GM23338 (cell line): ENCODE data around the gene XPC. TPM values are rescaled to one million over a fixed set of nuclear protein-coding genes. Genes with fewer than 3 reads are reported as not detected.

Source experiments
- ATAC-seq: fragments of 200-7000 bp; cut with Tn5 transposase; 3 replicates; pipeline ENCODE4 v1.9.1; 2020
- DNase-seq: peaks from one replicate; pipeline ENCODE4 v3.0.0-alpha.2; 2015; ENCODE audit warnings: low spot score
- H2AFZ ChIP-seq: fragments of 200-600 bp; sonication (generic); 2 replicates; pipeline ENCODE4 v1.8.0; 2016; ENCODE audit warnings: antibody characterized with exemption, mild to moderate bottlenecking, moderate library complexity
- H3F3A ChIP-seq: fragments of 200-600 bp; sonication (generic); replicated peaks from 2 replicates; pipeline ENCODE4 v1.8.0; 2017; ENCODE audit warnings: antibody characterized with exemption, mixed run types, low read depth
- H3K27ac ChIP-seq: fragments of 200-600 bp; sonication (generic); 2 replicates; pipeline ENCODE4 v1.6.1; 2016; ENCODE audit warnings: low read depth
- H3K27me3 ChIP-seq: fragments of 200-600 bp; sonication (generic); 2 replicates; pipeline ENCODE4 v1.8.0; 2016; ENCODE audit warnings: mild to moderate bottlenecking, mixed run types, moderate library complexity; ENCODE audit not compliant: insufficient read depth
- H3K36me3 ChIP-seq: fragments of 200-600 bp; sonication (generic); 2 replicates; pipeline ENCODE4 v1.8.0; 2016; ENCODE audit warnings: mild to moderate bottlenecking; ENCODE audit not compliant: insufficient read depth
- H3K4me1 ChIP-seq: fragments of 200-600 bp; sonication (generic); 2 replicates; pipeline ENCODE4 v1.8.0; 2016; ENCODE audit warnings: mild to moderate bottlenecking, moderate library complexity; ENCODE audit not compliant: insufficient read depth
- H3K4me2 ChIP-seq: fragments of 200-600 bp; sonication (generic); 2 replicates; pipeline ENCODE4 v1.7.1; 2017; ENCODE audit warnings: mixed run types
- H3K4me3 ChIP-seq: fragments of 200-600 bp; sonication (generic); 2 replicates; pipeline ENCODE4 v1.6.1; 2016; ENCODE audit warnings: mixed run types
- H3K79me2 ChIP-seq: fragments of 200-600 bp; sonication (generic); replicated peaks from 2 replicates; pipeline ENCODE4 v1.8.0; 2017; ENCODE audit warnings: mild to moderate bottlenecking; ENCODE audit not compliant: insufficient read depth
- H3K9me2 ChIP-seq: fragments of 200-600 bp; sonication (generic); 2 replicates; pipeline ENCODE4 v1.8.0; 2017; ENCODE audit not compliant: insufficient read depth
- H4K20me1 ChIP-seq: fragments of 200-600 bp; sonication (generic); replicated peaks from 2 replicates; pipeline ENCODE4 v1.8.0; 2017; ENCODE audit warnings: mild to moderate bottlenecking; ENCODE audit not compliant: insufficient read depth
- H3K27ac Mint-ChIP-seq: 2 replicates; pipeline ENCODE4 v1.8.0; 2020; ENCODE audit warnings: inconsistent platforms, mild to moderate bottlenecking, moderate library complexity, mixed read lengths
- H3K27me3 Mint-ChIP-seq: 3 replicates; pipeline ENCODE4 v1.8.0; 2022; ENCODE audit warnings: low read depth, mild to moderate bottlenecking, moderate library complexity, mixed read lengths, inconsistent platforms; ENCODE audit not compliant: insufficient read depth, poor library complexity
- H3K36me3 Mint-ChIP-seq: 3 replicates; pipeline ENCODE4 v1.8.0; 2021; ENCODE audit warnings: low read depth, mild to moderate bottlenecking, inconsistent platforms, moderate library complexity, mixed read lengths
- H3K4me1 Mint-ChIP-seq: 3 replicates; pipeline ENCODE4 v1.8.0; 2020; ENCODE audit warnings: mild to moderate bottlenecking, inconsistent platforms, mixed read lengths
- H3K4me3 Mint-ChIP-seq: 3 replicates; pipeline ENCODE4 v1.8.0; 2021; ENCODE audit warnings: moderate library complexity, mild to moderate bottlenecking, inconsistent platforms, mixed read lengths
- H3K9me3 Mint-ChIP-seq: 3 replicates; pipeline ENCODE4 v1.8.0; 2020; ENCODE audit warnings: moderate library complexity, mild to moderate bottlenecking, inconsistent platforms, mixed read lengths
- CREB1 ChIP-seq: fragments of 250-450 bp; sonication (Bioruptor Pico); IDR thresholded peaks from 2 replicates; pipeline ENCODE4 v1.5.0; 2020; ENCODE audit warnings: low read depth, mild to moderate bottlenecking, moderate library complexity
- CTCF ChIP-seq, 2 experiments: fragments of 200-600 bp in 1 of 2; sonication (generic) in 1 of 2; conservative IDR thresholded peaks; 2 replicates each; pipeline versions ENCODE4 v1.5.1 to v1.6.1; 2016 to 2017; ENCODE audit warnings: antibody characterized with exemption in 2 of 2, low read depth in 2 of 2, mild to moderate bottlenecking in 2 of 2, moderate library complexity in 1 of 2
- ETS1 ChIP-seq: IDR thresholded peaks from 2 replicates; pipeline ENCODE4 v1.6.1; 2016; ENCODE audit warnings: antibody characterized with exemption
- EZH2 ChIP-seq: fragments of 200-600 bp; sonication (generic); IDR thresholded peaks from one replicate; pipeline ENCODE4 v1.8.0; 2017; ENCODE audit warnings: antibody characterized with exemption, mild to moderate bottlenecking, low read depth; ENCODE audit not compliant: unreplicated experiment
- EZH2phosphoT487 ChIP-seq: fragments of 200-600 bp; sonication (generic); IDR thresholded peaks from one replicate; pipeline ENCODE4 v1.8.1; 2018; ENCODE audit warnings: antibody characterized with exemption; ENCODE audit not compliant: unreplicated experiment
- JUNB ChIP-seq: IDR thresholded peaks from one replicate; pipeline ENCODE4 v1.6.1; 2016; ENCODE audit warnings: antibody characterized with exemption; ENCODE audit not compliant: unreplicated experiment
- NANOG ChIP-seq: IDR thresholded peaks from 2 replicates; pipeline ENCODE4 v1.6.1; 2016; ENCODE audit warnings: antibody characterized with exemption, borderline replicate concordance
- POLR2AphosphoS5 ChIP-seq: IDR thresholded peaks from 2 replicates; pipeline ENCODE4 v1.6.1; 2016; ENCODE audit warnings: antibody characterized with exemption, low read depth
- REST ChIP-seq: IDR thresholded peaks from one replicate; pipeline ENCODE4 v1.6.1; 2018; ENCODE audit warnings: antibody characterized with exemption; ENCODE audit not compliant: unreplicated experiment
- STAT1 ChIP-seq: IDR thresholded peaks from one replicate; pipeline ENCODE4 v1.6.1; 2016; ENCODE audit warnings: antibody characterized with exemption; ENCODE audit not compliant: unreplicated experiment
- ZNF114 ChIP-seq: fragments of 250-450 bp; sonication (Bioruptor Pico); IDR thresholded peaks from 2 replicates; pipeline ENCODE4 v1.5.0; 2020; ENCODE audit warnings: mild to moderate bottlenecking, moderate library complexity
- ZNF331 ChIP-seq: fragments of 250-450 bp; sonication (Bioruptor Pico); IDR thresholded peaks from 2 replicates; pipeline ENCODE4 v1.5.0; 2020; ENCODE audit warnings: low read depth, mild to moderate bottlenecking, moderate library complexity
- polyA plus RNA-seq: library from polyadenylated mRNA; unstranded; fragments of >200 nt; fragmentation: Nextera tagmentation; extraction: Ambion mirVana; gene quantifications from 2 replicates; pipeline ENCODE4 v1.2.1, GENCODE V29; 2016
- total RNA-seq: library from RNA; depleted of rRNA; stranded (reverse); fragments of >200 nt; shearing (Covaris generic); gene quantifications from 2 replicates; pipeline ENCODE4 v1.2.3, GENCODE V29; 2014

Gene XPC
- total and polyA plus RNA-seq, 2 experiments from 2014 or later = 34.9 to 41.5 TPM

DNA sequence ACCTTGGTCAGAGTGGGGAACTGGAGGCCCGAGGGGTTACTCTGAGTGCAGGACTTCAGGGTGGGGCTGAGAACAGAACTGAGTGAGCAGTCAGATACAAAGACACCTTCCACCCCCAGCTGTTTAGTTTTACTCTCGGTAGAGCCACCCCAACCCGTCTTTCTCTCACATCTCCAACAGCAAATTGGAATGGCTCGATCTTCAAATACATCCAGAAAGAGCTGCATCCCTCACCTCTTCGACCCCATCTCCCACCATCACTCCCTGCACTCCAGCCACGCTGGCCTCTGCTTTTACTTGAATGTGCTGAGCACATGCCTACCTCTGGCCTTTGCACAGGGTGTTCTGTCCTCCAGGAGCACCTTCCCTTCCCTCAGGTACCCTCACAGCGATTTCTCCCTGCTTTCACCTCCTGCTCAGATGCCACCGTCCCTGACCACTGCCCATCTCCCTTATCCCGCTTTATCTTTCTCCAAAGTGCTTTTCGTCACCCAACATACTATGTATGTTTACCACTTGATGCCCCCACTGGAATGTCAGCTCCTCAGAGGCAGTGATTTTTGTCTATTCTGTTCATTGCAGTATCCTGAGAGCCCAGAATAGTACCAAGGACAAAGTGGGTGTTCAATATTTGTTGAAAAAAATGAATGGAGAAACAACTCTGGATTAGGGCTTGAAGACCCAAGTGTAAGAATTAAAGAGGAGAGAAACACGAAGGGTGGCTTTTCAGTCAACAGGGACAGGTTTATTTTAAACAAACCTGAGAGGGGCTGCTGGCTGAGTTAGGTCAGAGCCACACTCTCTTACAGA is 58.1 kb downstream of the XPC start:
- Histone ChIP-seq H3K9me2 (no peaks in the 10 kb centered on the region), H3K4me2 (no peak overlapping the region), H3F3A (no peaks in the 10 kb centered on the region), H3K4me3 (no peak overlapping the region), H2AFZ (no peak overlapping the region), H3K27me3 (no peaks in the 10 kb centered on the region), H3K79me2 (peaks cover 33% of the 10 kb centered on the region), H3K36me3 (peaks cover 8% of the 10 kb centered on the region; the same call in 1 of the 2 replicates), H4K20me1 (peaks cover 4% of the 10 kb centered on the region), H3K27ac (no peak overlapping the region), H3K4me1 (peaks cover 16% of the 10 kb centered on the region; the same call in 1 of the 2 replicates)
- Mint-ChIP-seq H3K36me3 (peaks cover 32% of the 10 kb centered on the region), H3K9me3 (peaks cover 9% of the 10 kb centered on the region), H3K27me3 (peaks cover 14% of the 10 kb centered on the region), H3K4me3 (no peak overlapping the region), H3K4me1 (peaks cover 36% of the 10 kb centered on the region), H3K27ac (no peak overlapping the region)
- TF ChIP-seq CTCF (conservative IDR thresholded peaks at IDR 0.05; ENCODE audit: low read depth in 2 of 2) = no peak
- no peak for TF ChIP-seq POLR2AphosphoS5
- no peak for TF ChIP-seq ZNF114 (CRISPR knock-in tag)
- TF ChIP-seq ZNF331 (CRISPR knock-in tag) = no peak
- TF ChIP-seq JUNB = no peak
- TF ChIP-seq NANOG = no peak
- no peak for TF ChIP-seq CREB1 (CRISPR knock-in tag)
- ATAC-seq (no peak), DNase-seq (no peak)

- Mint-ChIP-seq H3K27me3 (peaks cover 8% of the 10 kb centered on the region), H3K36me3 (peaks cover 39% of the 10 kb centered on the region), H3K4me1 (peaks cover 36% of the 10 kb centered on the region), H3K9me3 (peaks cover 9% of the 10 kb centered on the region), H3K27ac (no peak overlapping the region), H3K4me3 (no peak overlapping the region)
- Histone ChIP-seq H3K27ac (no peak overlapping the region), H4K20me1 (peaks cover 4% of the 10 kb centered on the region), H3F3A (no peaks in the 10 kb centered on the region), H3K79me2 (peaks cover 33% of the 10 kb centered on the region), H3K36me3 (peaks cover 13% of the 10 kb centered on the region), H3K27me3 (no peaks in the 10 kb centered on the region), H3K4me2 (no peak overlapping the region), H3K9me2 (no peaks in the 10 kb centered on the region), H2AFZ (no peak overlapping the region), H3K4me3 (no peak overlapping the region), H3K4me1 (peaks cover 16% of the 10 kb centered on the region; the same call in 1 of the 2 replicates)
- DNase-seq = no peak
- no peak for TF ChIP-seq EZH2
- TF ChIP-seq CREB1 (CRISPR knock-in tag) = no peak
- no peak for TF ChIP-seq REST
- TF ChIP-seq ZNF331 (CRISPR knock-in tag) = no peak
- no peak for TF ChIP-seq ETS1
- no peak for TF ChIP-seq NANOG
- TF ChIP-seq STAT1 = no peak
- TF ChIP-seq POLR2AphosphoS5 = no peak
- no peak for TF ChIP-seq JUNB
- TF ChIP-seq EZH2phosphoT487 = no peak
- ATAC-seq = no peak
Measured at GRCh38 chr3:14119651-14120050, 58.8 kb downstream of the XPC start.
